Panc1 (cell line): ENCODE measurements around the gene SH3RF2. TPM values are rescaled to one million over a fixed set of nuclear protein-coding genes. Genes with fewer than 3 reads are reported as not detected.

Source experiments
- ATAC-seq: fragments of 200-7000 bp; cut with Tn5 transposase; 2 replicates; pipeline ENCODE4 v1.9.1; 2020; ENCODE audit warnings: mild to moderate bottlenecking, moderate library complexity
- BruUV-seq: library from RNA; stranded (reverse); fragments of 400-500 nt; replicated peaks from 2 replicates; lab custom pipeline; 2021; lab: Mats Ljungman, UMichigan
- CTCF ChIA-PET: fragments of 300-600 bp; sonication (Branson Sonifier 250); formaldehyde crosslinking; loops from one replicate; lab custom pipeline; 2022; ENCODE audit warnings: antibody characterized with exemption; lab: Charles Lee
- POLR2A ChIA-PET: fragments of 300-600 bp; sonication (Branson Sonifier 250); formaldehyde crosslinking; loops from one replicate; lab custom pipeline; 2022; ENCODE audit warnings: antibody characterized with exemption; lab: Charles Lee
- DNase-seq: peaks from one replicate; pipeline ENCODE4 v3.0.0-alpha.2; 2010; ENCODE audit warnings: low read depth, low spot score
- H3K27ac ChIP-seq: 2 replicates; pipeline ENCODE4 v1.5.1; 2011; ENCODE audit warnings: mild to moderate bottlenecking, low read length, inconsistent platforms
- H3K27me3 ChIP-seq: fragments of 200-500 bp; sonication (Bioruptor generic); 2 replicates; pipeline ENCODE4 v1.6.0; 2014; ENCODE audit warnings: low read length, inconsistent platforms; ENCODE audit not compliant: control insufficient read depth, insufficient read depth
- H3K36me3 ChIP-seq: fragments of 200-500 bp; sonication (Bioruptor generic); 2 replicates; pipeline ENCODE4 v1.5.1; 2014; ENCODE audit warnings: inconsistent platforms, mild to moderate bottlenecking, low read length, moderate library complexity; ENCODE audit not compliant: control insufficient read depth, insufficient read depth
- H3K4me1 ChIP-seq: 2 replicates; pipeline ENCODE4 v1.5.1; 2011; ENCODE audit warnings: inconsistent platforms, mild to moderate bottlenecking, low read length, moderate library complexity; ENCODE audit not compliant: control insufficient read depth, insufficient read depth
- H3K4me3 ChIP-seq, 2 experiments: 2 replicates each; pipeline ENCODE4 v1.5.1; 2011 to 2012; ENCODE audit warnings: low read depth in 2 of 2, low read length in 2 of 2, mild to moderate bottlenecking in 2 of 2, inconsistent platforms in 1 of 2, moderate library complexity in 1 of 2
- H3K9me3 ChIP-seq: fragments of 200-500 bp; sonication (Bioruptor generic); 2 replicates; pipeline ENCODE4 v1.5.1; 2014; ENCODE audit warnings: low read depth, mild to moderate bottlenecking, inconsistent platforms, low read length, moderate library complexity; ENCODE audit not compliant: control insufficient read depth, insufficient read depth
- CTCF ChIP-seq: fragments of 450-650 bp; IDR thresholded peaks from 2 replicates; pipeline ENCODE4 v1.5.1; 2017; ENCODE audit warnings: mild to moderate bottlenecking
- POLR2AphosphoS5 ChIP-seq: IDR thresholded peaks from 2 replicates; pipeline ENCODE4 v1.6.1; 2012; ENCODE audit warnings: mild to moderate bottlenecking, low read depth, low read length, moderate library complexity
- REST ChIP-seq, 2 experiments: IDR thresholded peaks; 2 replicates each; pipeline ENCODE4 v1.6.1; 2011 to 2012; ENCODE audit warnings: low read depth in 2 of 2, control low read depth in 1 of 2, low read length in 1 of 2, mild to moderate bottlenecking in 1 of 2, moderate library complexity in 1 of 2; ENCODE audit not compliant: insufficient read depth in 1 of 2
- SIN3A ChIP-seq: IDR thresholded peaks from 2 replicates; pipeline ENCODE4 v1.6.1; 2012; ENCODE audit warnings: low read depth, mild to moderate bottlenecking, low read length, moderate library complexity, borderline replicate concordance; ENCODE audit not compliant: insufficient read depth
- TCF7L2 ChIP-seq: IDR thresholded peaks from 2 replicates; pipeline ENCODE4 v1.6.1; 2011; ENCODE audit warnings: mild to moderate bottlenecking, low read depth, low read length, inconsistent platforms
- in situ Hi-C: cut with HindIII; loops from 2 replicates; pipeline ENCODE4 v1.10.0; 2016; ENCODE audit warnings: low sequenced_read_pairs, low pct_unique_long_range_greater_than_20kb
- intact Hi-C: fragments of 100-400 bp; cut with micrococcal nuclease; formaldehyde crosslinking; loops from one replicate; pipeline ENCODE4 v1.10.0; 2022; ENCODE audit not compliant: unreplicated experiment
- total RNA-seq: library from RNA; stranded (reverse); gene quantifications from one replicate; pipeline ENCODE4 v1.2.1, GENCODE V29; 2021; ENCODE audit not compliant: unreplicated experiment

The SH3RF2 gene
- total RNA-seq, 1 experiment from 2014 or later, result 23.1 TPM

GRCh38 chr5:145967296-145967695 lies 30.9 kb downstream of the SH3RF2 start:
- Histone ChIP-seq H3K36me3 (no peaks in the 10 kb centered on the region), H3K4me3 (no peak overlapping the region), H3K27me3 (no peaks in the 10 kb centered on the region), H3K27ac (peak overlapping the region; percentile 24; the same call in 1 of the 2 replicates), H3K4me1 (peaks cover 13% of the 10 kb centered on the region; the same call in 1 of the 2 replicates), H3K9me3 (no peaks in the 10 kb centered on the region)
- ATAC-seq, result no peak
- intact Hi-C loops, result no loop called here
- in situ Hi-C loops, result no loop called here
- TF ChIP-seq CTCF (no peak), TCF7L2 (no peak), SIN3A (no peak), REST (IDR thresholded peaks at IDR 0.05; ENCODE audit: insufficient read depth in 1 of 2, low read depth in 2 of 2, low read length in 1 of 2) (no peak), POLR2AphosphoS5 (no peak)
- CTCF ChIA-PET, result interaction anchor here (0.6 kb wide), 1 partner anchor 142 kb away, joined by 5 read pairs; no protein-coding TSS in a partner anchor
- DNase-seq, result no peak
- BruUV-seq, result no TSS peak
- POLR2A ChIA-PET, result no interaction called here

GRCh38 chr5:145968970-145969713 lies 32.8 kb downstream of the SH3RF2 start:
- no peak overlapping the region for H3K4me3 ChIP-seq
- BruUV-seq, result no TSS peak
- ATAC-seq (peak; percentile 66; the same call in 1 of the 2 replicates), DNase-seq (no peak)
- in situ Hi-C loops, result no loop called here
- H3K27me3 ChIP-seq, result no peaks in the 10 kb centered on the region
- H3K4me1 ChIP-seq, result peaks cover 13% of the 10 kb centered on the region; the same call in 1 of the 2 replicates
- H3K9me3 ChIP-seq, result no peaks in the 10 kb centered on the region
- H3K27ac ChIP-seq, result peak overlapping the region; percentile 20; the same call in 1 of the 2 replicates
- H3K36me3 ChIP-seq, result no peaks in the 10 kb centered on the region
- POLR2A ChIA-PET, result no interaction called here
- intact Hi-C loops, result no loop called here
- CTCF ChIA-PET, result no interaction called here
- TF ChIP-seq REST (IDR thresholded peaks at IDR 0.05; ENCODE audit: insufficient read depth in 1 of 2, low read depth in 2 of 2, low read length in 1 of 2), result no peak
